Chondrocyte (in vitro differentiated cells): Measurements from ENCODE around the gene ARSB. TPM values are rescaled to one million over a fixed set of nuclear protein-coding genes. Genes with fewer than 3 reads are reported as not detected.
A peak's percentile ranks its signal among the peaks of the same experiment; 100 is the strongest.

ENCODE experiments used
- DNase-seq: peaks from one replicate; pipeline ENCODE4 v3.0.0; 2021; ENCODE audit warnings: mixed read lengths, low spot score
- H3K27ac Mint-ChIP-seq: one replicate; pipeline ENCODE4 v1.8.0; 2021; ENCODE audit warnings: mild to moderate bottlenecking, moderate library complexity, mixed read lengths; ENCODE audit not compliant: unreplicated experiment
- H3K27me3 Mint-ChIP-seq: 2 replicates; pipeline ENCODE4 v1.8.0; 2021; ENCODE audit warnings: low read depth, mixed read lengths
- H3K36me3 Mint-ChIP-seq: 2 replicates; pipeline ENCODE4 v1.8.0; 2021; ENCODE audit warnings: low read depth, mixed read lengths
- H3K4me1 Mint-ChIP-seq: 2 replicates; pipeline ENCODE4 v1.8.0; 2021; ENCODE audit warnings: low read depth, mild to moderate bottlenecking, mixed read lengths
- H3K4me3 Mint-ChIP-seq: one replicate; pipeline ENCODE4 v1.8.0; 2021; ENCODE audit warnings: mild to moderate bottlenecking, moderate library complexity, mixed read lengths; ENCODE audit not compliant: unreplicated experiment
- H3K9me3 Mint-ChIP-seq: 2 replicates; pipeline ENCODE4 v1.8.0; 2021; ENCODE audit warnings: low read depth, mixed read lengths
- CTCF ChIP-seq: fragments of 200-600 bp; sonication (generic); IDR thresholded peaks from 2 replicates; pipeline ENCODE4 v1.5.0; 2021; ENCODE audit warnings: antibody characterized with exemption, mild to moderate bottlenecking, moderate library complexity
- total RNA-seq: library from RNA; stranded (reverse); gene quantifications from 3 replicates; pipeline ENCODE4 v1.2.1, GENCODE V29; 2021

The ARSB gene
- total RNA-seq, 1 donor from 2014 or later: 45.1 TPM

- H3K27ac Mint-ChIP-seq: peak overlapping the region; percentile 82
- H3K36me3 Mint-ChIP-seq: peaks cover 2% of the 10 kb centered on the region
These were observed 165.4 kb downstream of the ARSB start for GRCh38 chr5:78819707-78820106.

DNA sequence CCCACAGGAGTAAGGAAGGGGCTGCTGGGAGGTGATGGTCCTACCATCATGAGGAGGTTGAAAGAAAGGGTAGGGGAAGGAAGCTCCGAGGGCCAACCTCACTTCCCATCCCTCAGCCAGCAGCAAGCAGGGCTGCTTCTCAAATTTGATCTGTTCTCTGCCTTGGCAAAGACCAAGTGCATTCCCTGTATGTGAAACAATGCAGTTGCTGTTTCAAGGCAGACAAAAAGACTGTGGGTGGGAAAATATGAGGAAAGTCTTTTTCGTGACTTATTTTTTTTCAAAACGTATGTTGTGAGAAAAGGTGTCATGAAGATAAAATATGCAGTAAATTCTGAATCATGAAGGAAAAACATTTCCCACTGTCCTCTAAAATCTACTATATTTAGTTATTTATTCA, 165.9 kb downstream of the ARSB start:
- no peak overlapping the region for H3K4me3 Mint-ChIP-seq
- peaks cover 4% of the 10 kb centered on the region for H3K9me3 Mint-ChIP-seq
- no peaks in the 10 kb centered on the region for H3K27me3 Mint-ChIP-seq
- H3K4me1 Mint-ChIP-seq: peaks cover 23% of the 10 kb centered on the region
- peaks cover 2% of the 10 kb centered on the region for H3K36me3 Mint-ChIP-seq
- no peak for TF ChIP-seq CTCF
- peak overlapping the region; percentile 82 for H3K27ac Mint-ChIP-seq
- no peak for DNase-seq

More at GRCh38 chr5:78819707-78820106, 165.4 kb downstream of the ARSB start:
- no peak for TF ChIP-seq CTCF
- Mint-ChIP-seq H3K27me3 (no peaks in the 10 kb centered on the region), H3K4me3 (no peak overlapping the region), H3K4me1 (peaks cover 27% of the 10 kb centered on the region), H3K9me3 (peaks cover 4% of the 10 kb centered on the region)
- no peak for DNase-seq

GRCh38 chr5:78816143-78816765, 168.9 kb downstream of the ARSB start:
- DNase-seq: no peak
- H3K4me3 Mint-ChIP-seq: no peak overlapping the region
- TF ChIP-seq CTCF: no peak
- no peaks in the 10 kb centered on the region for H3K27me3 Mint-ChIP-seq
- H3K36me3 Mint-ChIP-seq: peaks cover 2% of the 10 kb centered on the region
- H3K4me1 Mint-ChIP-seq: peaks cover 21% of the 10 kb centered on the region
- H3K9me3 Mint-ChIP-seq: peaks cover 2% of the 10 kb centered on the region
- no peak overlapping the region for H3K27ac Mint-ChIP-seq

GRCh38 chr5:78813906-78814530, 171.1 kb downstream of the ARSB start:
- Mint-ChIP-seq H3K9me3 (no peaks in the 10 kb centered on the region), H3K27me3 (no peaks in the 10 kb centered on the region), H3K36me3 (peaks cover 2% of the 10 kb centered on the region), H3K4me3 (no peak overlapping the region), H3K4me1 (peaks cover 29% of the 10 kb centered on the region), H3K27ac (no peak overlapping the region)
- TF ChIP-seq CTCF: no peak
- no peak for DNase-seq

DNA sequence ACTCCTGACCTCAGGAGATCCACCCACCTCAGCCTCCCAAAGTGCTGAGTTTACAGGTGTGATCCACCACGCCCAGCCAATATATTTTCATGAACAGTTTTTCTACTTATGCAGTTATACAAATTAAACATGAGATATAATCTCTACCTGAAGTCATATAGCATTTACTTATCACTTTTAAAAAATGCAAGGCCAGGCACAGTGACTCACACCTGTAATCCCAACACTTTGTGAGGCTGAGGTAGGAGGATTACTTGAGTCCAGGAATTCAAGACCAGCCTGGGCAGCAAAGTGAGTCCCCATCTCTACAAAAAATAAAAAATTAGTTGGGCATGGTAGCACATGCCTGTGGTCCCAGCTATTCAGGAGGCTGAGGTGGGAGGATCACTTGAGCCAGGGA, 171.8 kb downstream of the ARSB start:
- no peak overlapping the region for H3K4me3 Mint-ChIP-seq
- no peaks in the 10 kb centered on the region for H3K27me3 Mint-ChIP-seq
- no peak for DNase-seq
- TF ChIP-seq CTCF: no peak
- H3K36me3 Mint-ChIP-seq: peaks cover 2% of the 10 kb centered on the region
- no peak overlapping the region for H3K27ac Mint-ChIP-seq
- H3K9me3 Mint-ChIP-seq: no peaks in the 10 kb centered on the region
- peaks cover 32% of the 10 kb centered on the region for H3K4me1 Mint-ChIP-seq
